ENCODE data around the gene PLEKHG4.
A peak's percentile ranks its signal among the peaks of the same experiment; 100 is the strongest.

Gene PLEKHG4, protein sequence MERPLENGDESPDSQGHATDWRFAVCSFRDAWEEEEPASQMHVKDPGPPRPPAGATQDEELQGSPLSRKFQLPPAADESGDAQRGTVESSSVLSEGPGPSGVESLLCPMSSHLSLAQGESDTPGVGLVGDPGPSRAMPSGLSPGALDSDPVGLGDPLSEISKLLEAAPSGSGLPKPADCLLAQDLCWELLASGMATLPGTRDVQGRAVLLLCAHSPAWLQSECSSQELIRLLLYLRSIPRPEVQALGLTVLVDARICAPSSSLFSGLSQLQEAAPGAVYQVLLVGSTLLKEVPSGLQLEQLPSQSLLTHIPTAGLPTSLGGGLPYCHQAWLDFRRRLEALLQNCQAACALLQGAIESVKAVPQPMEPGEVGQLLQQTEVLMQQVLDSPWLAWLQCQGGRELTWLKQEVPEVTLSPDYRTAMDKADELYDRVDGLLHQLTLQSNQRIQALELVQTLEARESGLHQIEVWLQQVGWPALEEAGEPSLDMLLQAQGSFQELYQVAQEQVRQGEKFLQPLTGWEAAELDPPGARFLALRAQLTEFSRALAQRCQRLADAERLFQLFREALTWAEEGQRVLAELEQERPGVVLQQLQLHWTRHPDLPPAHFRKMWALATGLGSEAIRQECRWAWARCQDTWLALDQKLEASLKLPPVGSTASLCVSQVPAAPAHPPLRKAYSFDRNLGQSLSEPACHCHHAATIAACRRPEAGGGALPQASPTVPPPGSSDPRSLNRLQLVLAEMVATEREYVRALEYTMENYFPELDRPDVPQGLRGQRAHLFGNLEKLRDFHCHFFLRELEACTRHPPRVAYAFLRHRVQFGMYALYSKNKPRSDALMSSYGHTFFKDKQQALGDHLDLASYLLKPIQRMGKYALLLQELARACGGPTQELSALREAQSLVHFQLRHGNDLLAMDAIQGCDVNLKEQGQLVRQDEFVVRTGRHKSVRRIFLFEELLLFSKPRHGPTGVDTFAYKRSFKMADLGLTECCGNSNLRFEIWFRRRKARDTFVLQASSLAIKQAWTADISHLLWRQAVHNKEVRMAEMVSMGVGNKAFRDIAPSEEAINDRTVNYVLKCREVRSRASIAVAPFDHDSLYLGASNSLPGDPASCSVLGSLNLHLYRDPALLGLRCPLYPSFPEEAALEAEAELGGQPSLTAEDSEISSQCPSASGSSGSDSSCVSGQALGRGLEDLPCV

DNA sequence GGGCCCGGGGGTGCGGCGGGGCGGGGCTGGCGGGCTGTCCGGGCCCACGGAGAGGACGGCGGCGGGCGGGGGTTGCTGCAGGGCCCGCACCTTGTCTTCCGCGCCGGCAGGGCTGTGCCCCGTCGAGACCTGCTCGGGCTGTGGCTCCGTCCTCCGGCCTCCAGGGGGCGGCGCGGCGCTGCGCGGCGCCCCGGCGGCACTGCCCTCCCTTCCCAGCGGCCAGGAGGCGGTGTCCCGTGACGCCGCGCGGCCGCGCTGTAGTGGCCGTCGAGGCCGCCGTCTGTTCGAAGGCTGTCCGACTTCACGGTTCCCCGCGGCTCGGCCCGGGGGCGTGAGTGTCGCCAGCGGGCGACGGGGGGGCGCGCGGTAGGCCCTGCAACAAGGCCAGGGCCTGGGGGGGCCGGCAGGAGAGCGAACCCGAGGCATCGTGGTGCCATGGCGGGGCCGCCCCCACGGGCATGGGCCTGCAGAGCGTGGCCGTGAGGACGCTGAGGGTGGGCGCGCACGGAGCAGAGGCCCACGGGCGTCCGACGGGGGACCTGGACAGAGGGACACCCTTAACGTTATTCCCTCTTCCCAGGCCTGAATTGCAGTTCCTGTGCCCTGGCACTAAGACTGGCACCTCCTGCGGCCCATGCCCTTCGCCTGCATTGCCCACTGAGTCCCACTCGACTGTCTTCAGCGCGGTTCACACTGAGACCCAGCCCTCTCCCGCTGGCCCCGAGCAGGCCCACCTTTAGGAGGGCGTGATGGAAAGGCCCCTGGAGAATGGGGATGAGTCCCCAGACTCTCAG is at the start of gene PLEKHG4:
Gene PLEKHG4, plus strand, starts transcription at position 237 of the 794 bp plus-strand sequence. Its CDS starts 513 bp downstream, at position 750.
- DNase-seq: peak in 24 of 51 donors; percentile 6 to 58 (median 18)

DNA sequence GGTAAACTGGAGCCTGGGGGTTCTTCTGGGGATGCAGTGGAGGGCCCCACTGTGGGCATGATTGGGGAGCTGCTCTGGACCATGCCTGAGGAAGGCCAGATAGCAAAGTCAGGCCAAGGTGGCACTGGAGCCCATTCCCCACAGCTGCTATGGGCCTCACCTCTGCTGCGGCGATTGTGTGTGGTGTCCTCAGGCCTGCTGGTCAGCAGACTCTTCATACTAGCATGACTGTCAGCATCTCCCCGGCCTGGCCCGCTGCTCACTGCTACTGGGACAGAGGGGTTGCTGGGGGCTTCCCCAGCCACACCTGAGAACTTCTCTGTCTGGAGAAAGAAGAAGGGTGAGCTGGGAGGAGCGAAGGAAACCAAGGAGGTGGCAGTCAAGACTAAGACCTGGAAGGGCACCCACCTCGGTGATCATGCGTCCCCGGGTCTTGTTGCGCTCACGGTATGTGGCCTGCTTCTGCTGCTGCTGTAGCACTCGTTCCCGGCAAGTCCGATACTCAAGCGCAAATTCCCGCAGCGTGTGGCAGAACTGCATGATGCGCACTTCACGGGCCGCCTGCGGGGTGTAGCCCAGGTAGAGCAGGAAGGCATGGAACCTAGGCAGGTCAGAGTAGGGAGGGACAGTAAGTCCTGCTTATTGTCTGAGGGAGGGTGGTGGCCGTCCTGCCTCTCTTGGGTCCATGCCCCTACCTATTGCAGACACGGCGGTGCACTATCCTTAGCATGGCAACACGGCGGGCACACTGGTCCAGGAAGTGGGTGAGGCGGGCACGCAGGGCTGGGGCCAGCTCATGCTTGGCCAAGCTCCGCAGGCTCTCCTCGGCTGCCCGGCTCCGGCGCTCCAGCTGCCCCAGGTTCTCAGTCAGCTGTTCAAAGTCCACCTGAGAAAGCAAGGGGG is 49.2 kb upstream of the PLEKHG4 start:
- DNase-seq: no peak

DNA sequence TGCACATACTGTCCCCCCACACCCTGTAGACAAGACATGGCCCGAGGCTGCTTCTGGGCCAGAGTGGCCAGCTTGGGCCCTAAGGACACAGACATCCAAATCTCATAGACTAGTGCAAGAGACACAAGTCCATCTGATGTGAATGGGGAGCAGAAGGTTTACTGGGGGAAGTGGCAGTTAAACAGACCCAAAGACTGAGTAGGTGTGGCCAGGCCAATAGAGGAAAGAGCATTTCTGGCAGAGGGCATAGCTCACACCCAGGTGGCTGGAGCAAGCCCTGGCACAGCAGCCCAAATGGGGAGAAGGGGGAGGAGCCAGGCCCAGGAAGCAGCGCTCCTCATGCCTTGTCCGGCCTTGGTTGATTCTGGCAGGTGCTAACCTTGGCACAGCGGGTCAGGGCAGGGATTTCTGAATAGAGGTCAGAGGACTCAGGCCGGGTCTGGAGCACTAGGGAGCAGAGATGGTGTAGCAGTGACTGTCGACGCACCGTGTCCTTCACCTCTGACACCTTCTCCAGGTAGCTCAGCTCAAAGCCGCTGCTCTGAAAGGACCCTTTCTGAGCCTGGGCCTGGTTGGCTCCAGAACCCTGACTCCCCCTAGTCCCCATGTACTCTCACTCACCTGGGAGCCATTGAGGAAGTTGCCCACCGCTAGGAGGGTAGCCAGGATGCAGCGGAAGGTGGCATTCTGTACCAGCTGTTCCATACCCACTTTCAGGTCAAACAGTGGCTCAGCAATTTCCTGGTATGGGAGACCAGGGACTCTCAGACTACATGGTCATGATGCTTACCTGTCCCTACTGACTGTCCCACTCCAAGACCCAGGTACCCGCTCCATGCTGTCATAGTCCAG is 48.3 kb upstream of the PLEKHG4 start:
- no peak for DNase-seq

DNA sequence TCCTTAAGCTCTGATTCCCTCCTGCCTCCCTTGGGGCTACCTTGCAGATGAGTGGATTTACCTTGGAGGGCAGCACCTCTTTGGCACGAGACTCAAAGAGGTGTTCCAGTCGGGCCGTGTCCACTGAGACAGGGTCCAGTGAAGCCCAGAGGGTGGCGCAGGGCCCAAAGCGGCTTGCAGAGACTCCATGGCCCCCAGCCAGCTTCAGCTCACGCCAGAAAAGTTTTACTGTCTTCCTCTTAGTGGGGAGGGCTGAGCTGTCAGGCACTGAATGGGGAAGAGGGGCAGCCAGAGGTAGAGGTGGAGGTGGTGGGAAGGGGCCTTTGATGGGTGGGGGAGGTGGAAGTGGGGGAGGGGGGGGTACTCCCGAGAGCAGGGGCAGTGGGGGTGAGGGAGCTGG is 45.7 kb upstream of the PLEKHG4 start:
- no peak for DNase-seq

DNA sequence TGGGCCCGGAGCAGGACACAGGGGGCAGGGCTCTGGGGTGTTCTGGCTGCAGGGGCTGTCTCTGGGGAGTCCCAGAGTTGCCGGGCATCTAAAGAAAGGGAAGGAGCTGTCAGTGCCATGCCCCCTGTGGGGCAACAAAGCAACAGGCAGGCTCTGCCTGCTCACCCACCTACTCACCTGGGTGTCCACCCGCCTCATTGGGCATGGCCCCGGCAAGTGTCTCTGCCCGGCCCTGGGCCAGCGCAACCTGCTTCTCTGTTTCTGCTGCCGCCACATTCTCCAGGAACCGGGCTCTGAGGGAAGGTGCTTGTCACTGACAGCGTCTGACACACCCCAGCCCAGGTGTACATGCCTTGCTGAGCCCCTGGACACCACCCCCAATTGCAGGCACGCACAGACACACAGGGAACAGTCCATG is 45.1 kb upstream of the PLEKHG4 start:
- DNase-seq: no peak

DNA sequence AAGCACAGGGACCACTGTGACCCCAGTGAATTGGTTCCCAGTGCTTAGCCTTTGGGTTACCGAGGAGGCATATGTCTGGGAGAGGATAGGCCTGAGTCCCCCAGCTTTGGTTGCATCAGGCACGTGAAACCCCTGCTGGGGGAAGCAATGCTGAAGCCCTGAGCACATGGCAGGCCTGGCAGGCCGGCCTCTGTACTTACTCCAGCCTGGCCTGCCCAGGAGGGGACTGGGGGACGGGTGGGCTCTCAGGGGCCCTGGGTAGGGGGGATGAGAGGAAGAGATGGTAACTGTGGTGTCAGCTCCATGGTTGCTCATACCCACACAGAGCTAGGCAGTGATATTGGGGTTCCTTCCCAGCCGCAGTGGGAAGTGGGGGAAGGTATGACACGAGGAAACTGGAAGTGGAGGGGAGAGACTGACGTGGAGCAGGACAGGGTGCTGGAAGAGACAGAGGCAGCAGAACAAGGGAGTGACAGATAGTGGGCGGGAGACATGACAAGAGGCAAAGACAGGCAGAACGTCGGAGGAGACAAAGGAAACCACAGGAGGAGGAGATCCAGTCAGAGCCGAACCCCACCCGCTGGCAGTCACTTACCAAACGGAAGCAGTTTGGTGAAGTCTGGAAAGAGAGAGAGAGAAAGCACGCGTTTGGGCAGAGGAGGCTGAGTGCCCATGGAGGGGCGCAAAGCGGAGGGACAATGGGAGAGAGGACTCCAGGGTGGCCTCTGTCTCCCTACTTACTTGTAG is 43.3 kb upstream of the PLEKHG4 start:
- peak in 2 of 51 donors; percentile 21 to 59 for DNase-seq

DNA sequence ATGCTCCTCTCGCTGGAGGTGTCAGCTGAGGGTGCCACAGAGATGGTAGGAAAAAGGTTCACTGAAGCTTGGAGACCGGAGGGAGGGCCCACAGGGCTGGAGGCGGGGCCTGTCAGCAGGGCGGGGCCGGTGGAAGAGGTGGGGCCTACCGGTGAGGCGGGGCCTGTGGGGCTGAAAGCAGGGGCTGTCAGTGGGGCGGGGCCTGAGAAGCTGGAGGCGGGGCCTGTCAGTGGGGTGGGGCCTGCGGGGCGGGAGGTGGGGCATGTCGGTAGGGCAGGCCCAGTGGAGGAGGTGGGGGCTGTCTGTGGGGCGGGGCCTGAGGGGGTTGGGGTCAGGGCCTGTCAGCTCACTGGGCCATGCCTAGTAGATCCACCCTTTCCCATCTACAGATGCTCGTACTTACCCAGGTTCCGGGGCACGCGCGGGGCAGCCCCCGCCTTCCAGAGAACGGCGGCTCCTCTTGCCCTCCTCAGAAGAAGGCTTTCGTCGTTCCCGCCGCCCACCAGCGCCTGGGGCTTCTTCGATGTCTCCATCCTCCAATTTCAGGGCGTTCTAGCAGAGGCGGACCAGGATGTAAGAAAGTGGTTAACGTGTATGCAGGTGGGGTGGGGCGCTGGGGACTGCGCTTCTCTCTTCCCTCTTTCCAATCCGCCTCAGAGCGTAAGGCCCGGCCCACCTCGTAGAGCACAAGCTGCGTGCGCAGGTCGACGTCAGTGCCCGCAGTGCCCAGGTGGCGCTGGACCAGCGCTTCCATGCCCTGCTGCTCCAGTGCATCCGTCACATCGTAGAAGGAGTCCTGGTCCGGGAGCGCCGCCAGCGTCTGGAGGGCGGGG is 42.6 kb upstream of the PLEKHG4 start:
- peak in 15 of 51 donors; percentile 7 to 66 (median 27) for DNase-seq

DNA sequence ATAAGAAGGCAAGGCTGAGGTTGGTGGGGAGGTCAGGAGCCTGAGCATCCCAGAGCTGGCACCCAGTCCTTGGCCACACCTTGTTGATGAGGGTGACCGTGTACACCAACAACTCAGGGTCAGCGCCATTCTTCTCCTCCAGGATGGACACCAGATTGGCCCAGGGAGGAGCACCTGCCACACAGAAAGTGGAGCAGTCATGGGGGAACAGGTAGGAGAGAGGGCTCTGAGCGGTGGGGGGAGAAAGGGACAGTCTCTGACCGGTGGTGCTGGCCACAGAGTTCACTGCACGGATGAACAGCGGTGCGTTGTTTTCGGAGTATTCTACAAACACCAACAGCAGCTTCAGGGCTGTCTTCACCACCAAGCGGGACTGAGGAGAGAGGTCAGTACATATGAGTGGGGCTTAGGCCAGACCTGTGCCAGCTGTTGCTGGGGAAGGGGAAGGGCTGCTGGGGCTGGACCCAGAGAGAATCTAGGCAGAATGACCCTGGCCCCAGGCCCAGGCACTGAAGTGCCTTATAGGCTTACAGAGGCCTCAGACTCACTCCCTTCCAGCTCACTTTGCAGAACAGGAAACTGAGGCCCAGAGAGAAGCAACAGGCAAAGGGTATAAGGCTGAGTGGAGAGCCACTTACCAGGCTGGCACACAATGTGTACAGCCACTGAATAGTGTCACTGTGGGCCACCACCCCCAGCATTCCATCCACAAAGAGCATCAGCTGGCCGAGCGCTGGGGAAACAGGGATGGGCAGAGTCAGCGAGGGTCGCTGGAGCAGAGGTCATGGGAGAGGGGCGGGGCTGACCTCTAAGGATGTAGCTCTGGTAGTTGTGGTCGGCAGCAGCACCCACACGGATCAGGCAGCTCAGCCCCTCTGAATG is 41.7 kb upstream of the PLEKHG4 start:
- DNase-seq: no peak

DNA sequence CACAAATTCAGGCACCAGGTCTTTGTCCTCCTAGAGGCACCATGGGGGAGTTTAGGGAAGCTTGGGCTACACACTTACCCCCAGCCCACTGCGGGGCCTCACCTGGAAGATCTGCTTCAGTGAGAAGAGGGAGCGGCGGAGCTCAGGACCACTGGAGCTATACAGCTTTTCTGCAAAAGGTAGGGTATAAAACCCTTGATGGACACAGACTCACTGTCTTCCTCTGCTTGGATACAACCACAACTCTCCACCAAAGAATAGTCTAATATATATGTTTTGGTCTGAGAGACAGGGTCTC is 41.1 kb upstream of the PLEKHG4 start:
- no peak for DNase-seq

DNA sequence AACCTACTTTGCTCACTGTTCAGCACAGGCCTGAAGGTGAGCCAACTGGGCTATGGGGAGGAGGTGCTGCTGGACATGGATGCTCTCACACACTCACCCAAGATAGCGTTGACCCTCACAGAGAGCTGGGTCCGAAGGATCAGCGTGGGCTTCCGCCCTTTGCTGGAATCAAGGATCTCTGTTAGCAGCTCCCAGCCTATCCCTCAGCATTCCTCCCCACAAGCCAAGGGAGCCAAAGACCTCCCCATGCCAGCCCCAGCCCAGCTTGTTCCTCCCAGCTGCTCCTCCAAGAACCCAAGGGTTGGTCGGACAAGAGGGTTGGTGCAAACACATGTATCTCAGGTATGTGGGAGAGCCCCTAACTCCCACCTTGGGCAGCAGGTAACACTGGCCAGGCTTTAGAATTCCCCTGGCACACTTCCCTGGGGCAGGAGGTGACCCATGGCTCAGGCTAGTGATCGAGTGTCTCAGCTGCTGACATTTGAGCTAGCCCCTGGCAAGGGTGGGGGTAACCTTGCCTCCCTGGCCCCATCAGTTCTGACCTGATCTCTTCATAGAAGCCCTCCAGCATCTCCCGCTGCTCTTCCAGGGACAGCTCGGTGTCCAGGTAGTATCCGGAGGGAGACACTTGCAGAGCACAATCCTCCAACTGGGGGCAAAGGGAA is 40.4 kb upstream of the PLEKHG4 start:
- no peak for DNase-seq

DNA sequence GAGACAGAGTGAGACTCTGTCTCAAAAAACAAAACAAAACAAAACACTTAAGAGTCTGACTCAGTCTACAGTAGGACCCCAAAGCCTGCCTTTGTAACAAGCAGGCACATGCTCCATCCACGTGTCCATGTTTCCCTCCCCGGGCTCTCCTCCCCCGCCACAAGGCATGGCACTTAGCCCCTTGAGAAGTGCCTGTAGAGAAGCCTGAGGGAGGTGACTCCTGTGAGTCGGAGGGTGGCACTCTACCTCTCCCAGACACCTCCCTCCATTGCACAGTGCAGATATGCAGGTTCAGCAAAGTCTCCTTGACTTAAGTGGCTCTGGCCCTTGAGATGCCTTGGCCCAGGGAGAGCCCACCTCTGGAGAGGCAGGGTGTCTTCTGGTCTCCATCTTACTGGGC is 38.8 kb upstream of the PLEKHG4 start:
- no peak for DNase-seq

DNA sequence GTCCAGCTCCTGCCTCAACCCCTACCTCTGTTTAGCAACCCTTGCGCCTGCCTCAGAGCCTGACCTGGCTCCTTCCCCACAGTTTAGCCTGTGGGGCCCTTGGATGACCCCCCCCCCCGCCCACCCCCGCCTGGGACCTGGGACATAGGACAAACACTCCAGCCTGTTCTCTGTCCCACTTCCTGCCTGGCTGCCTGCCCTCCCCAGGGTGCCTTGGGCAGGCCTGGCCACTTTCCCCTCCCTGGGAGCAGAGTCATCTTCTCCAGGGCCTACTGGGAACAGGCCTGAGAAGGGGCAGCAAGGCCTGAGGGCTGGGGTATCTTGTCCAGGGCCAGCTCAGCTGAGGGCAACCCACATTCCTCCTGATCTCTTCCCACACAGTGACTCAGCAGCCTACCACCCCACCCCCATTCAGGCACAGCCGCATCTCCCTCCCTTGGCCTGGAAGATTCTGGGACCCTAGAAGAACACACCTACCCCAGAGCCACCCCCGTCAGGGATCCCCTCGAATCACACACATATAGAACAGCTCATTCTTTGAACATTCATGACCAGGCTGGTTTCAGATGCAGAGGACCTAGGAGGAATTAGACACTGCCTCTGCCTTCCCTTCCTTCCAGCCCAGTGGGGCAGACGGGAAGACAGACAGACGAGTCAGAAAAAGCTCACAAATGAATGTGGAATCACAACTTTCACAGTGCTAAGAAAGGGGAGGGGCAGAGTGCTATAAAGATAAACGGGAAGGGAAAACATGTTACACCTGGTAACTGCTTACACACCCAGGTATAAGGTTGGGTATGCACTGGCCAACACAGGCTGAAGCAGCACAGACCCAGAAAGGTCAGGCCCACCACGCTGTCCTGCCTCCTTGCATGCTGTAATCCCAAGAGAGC is 38.1 kb upstream of the PLEKHG4 start:
- DNase-seq: peak in 7 of 51 donors; percentile 17 to 39 (median 22)

DNA sequence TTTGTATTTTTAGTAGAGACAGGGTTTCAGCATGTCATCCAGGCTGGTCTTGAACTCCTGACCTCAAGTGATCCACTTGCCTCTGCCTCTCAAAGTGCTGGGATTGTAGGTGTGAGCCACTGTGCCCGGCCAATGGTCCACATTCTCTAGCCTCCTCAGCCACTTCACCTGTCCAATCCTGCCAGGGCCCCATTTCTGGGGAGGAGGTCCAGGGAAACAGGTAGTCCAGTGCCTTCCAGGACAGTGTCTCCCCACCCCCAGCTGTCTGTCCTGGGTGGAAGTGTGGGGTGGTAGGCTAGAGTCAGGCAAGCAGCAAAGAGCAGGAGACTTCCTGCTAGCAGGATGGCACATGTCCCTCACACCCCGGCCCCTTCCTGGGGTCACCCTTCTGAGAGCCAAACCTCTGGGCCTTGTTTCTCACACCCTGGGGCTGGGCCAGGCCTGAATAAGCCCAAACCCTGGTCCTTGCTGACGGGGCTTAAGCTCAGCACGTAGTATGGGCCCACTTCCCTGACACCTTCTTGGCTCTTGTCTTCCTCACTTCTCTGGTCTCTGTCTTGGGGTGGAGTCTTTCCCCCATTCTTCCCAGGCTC is 37.1 kb upstream of the PLEKHG4 start:
- DNase-seq: no peak

DNA sequence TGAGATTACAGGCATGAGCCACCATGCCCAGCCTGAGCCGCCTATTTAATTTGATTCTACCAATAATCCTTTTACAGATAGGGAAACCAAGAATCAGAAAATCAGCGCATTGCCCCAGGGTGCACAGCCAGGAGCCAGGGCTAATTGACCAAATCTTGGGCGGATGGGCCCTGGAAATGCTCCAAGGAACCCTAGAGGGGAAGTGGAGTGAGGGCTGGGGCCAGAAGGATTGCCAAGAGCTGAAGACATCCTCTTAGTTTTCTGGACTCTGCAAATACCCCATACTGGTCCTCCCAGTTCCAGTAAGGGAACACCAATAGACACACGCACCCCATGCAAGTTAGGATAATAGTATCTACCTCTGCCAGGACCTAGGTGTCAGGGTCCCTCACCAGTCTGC is 35.9 kb upstream of the PLEKHG4 start:
- DNase-seq: peak in 2 of 51 donors; percentile 7 to 8
